Pons (tissue), 1 donor: ENCODE measurements around the gene KRT71.

Experiments
- DNase-seq: peaks from one replicate; pipeline ENCODE4 v3.0.0-alpha.2; 2016; ENCODE audit warnings: low spot score

The KRT71 gene

DNA sequence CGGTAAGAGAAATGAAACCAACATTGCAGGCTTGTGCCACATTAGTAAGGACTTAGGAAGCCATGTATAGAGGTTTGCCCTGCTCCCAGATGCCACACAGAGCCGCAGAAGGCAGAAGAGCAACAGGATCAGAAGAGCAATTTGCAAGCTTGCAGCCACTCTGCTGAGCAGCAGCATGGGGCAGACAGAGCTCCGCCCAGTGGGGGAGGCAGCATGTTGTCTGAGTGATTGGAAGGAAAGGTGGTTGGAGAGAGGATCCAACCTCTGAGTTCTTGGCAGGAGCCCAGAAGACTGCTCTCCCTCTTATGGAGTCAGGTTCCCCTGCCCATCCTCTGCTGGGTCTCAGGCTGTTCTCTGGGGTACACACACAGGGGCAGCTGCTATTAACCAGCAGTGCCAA is 57.6 kb downstream of the KRT71 start:
- DNase-seq: no peak

- no peak for DNase-seq
Measured at GRCh38 chr12:52494518-52494917, 58.4 kb downstream of the KRT71 start.

- DNase-seq: no peak
Measured at GRCh38 chr12:52494100-52494499, 58.8 kb downstream of the KRT71 start.
